Activated naive CD4-positive, alpha-beta T cell treated with anti-CD3 and anti-CD28 coated beads for 36 hours (primary cell): ENCODE data around the gene SERBP1. TPM values are rescaled to one million over a fixed set of nuclear protein-coding genes. Genes with fewer than 3 reads are reported as not detected.

ENCODE experiments used
- CTCF ChIA-PET: fragments of 350-600 bp; sonication (Branson Sonifier 250); formaldehyde crosslinking; loops from one replicate; lab custom pipeline; 2021; ENCODE audit warnings: antibody characterized with exemption; lab: Charles Lee
- DNase-seq: peaks from one replicate; pipeline ENCODE4 v3.0.0-alpha.2; 2020
- H3K27ac Mint-ChIP-seq: one replicate; pipeline ENCODE4 v1.8.0; 2021; ENCODE audit warnings: mild to moderate bottlenecking, mixed read lengths
- H3K27me3 Mint-ChIP-seq: one replicate; pipeline ENCODE4 v1.8.0; 2021; ENCODE audit warnings: low read depth, mixed read lengths
- H3K36me3 Mint-ChIP-seq: one replicate; pipeline ENCODE4 v1.8.0; 2021; ENCODE audit warnings: low read depth, mixed read lengths
- H3K4me1 Mint-ChIP-seq: one replicate; pipeline ENCODE4 v1.8.0; 2021; ENCODE audit warnings: low read depth, mixed read lengths
- H3K4me3 Mint-ChIP-seq: one replicate; pipeline ENCODE4 v1.8.0; 2021; ENCODE audit warnings: mild to moderate bottlenecking, moderate library complexity, mixed read lengths
- H3K9me3 Mint-ChIP-seq: one replicate; pipeline ENCODE4 v1.8.0; 2021; ENCODE audit warnings: mixed read lengths
- intact Hi-C: fragments of 100-400 bp; cut with micrococcal nuclease; formaldehyde crosslinking; loops from one replicate; pipeline ENCODE4 v1.15.1; 2023
- total RNA-seq, 2 experiments: library from RNA; stranded (reverse); gene quantifications; one replicate each; pipeline ENCODE4 v1.2.3, GENCODE V29; 2021

SERBP1 gene
- total RNA-seq, 2 experiments from 2014 or later: 527 to 537 TPM

- intact Hi-C loops: no loop called here
- no peak for DNase-seq
- Mint-ChIP-seq H3K27me3 (no peaks in the 10 kb centered on the region), H3K36me3 (peaks cover 79% of the 10 kb centered on the region), H3K27ac (no peak overlapping the region), H3K9me3 (no peaks in the 10 kb centered on the region), H3K4me3 (no peak overlapping the region), H3K4me1 (peaks cover 1% of the 10 kb centered on the region)
- CTCF ChIA-PET: interaction anchor here (1.0 kb wide), 1 partner anchor 160 kb away, joined by 3 read pairs; no protein-coding TSS in a partner anchor
Observed at GRCh38 chr1:67372898-67373297, 57.3 kb downstream of the SERBP1 start.

- CTCF ChIA-PET: interaction anchor here (1.2 kb wide), 1 partner anchor 163 kb away, joined by 3 read pairs; no protein-coding TSS in a partner anchor
- Mint-ChIP-seq H3K9me3 (no peaks in the 10 kb centered on the region), H3K27me3 (no peaks in the 10 kb centered on the region), H3K27ac (no peak overlapping the region), H3K4me3 (no peak overlapping the region), H3K4me1 (peaks cover 1% of the 10 kb centered on the region), H3K36me3 (peaks cover 78% of the 10 kb centered on the region)
- intact Hi-C loops: no loop called here
- no peak for DNase-seq
Observed at GRCh38 chr1:67372136-67372535, 58.1 kb downstream of the SERBP1 start.

- no peak for DNase-seq
- H3K4me1 Mint-ChIP-seq: peaks cover 1% of the 10 kb centered on the region
- H3K4me3 Mint-ChIP-seq: no peak overlapping the region
- no peak overlapping the region for H3K27ac Mint-ChIP-seq
- intact Hi-C loops: no loop called here
- CTCF ChIA-PET: interaction anchor here (1.2 kb wide), 1 partner anchor 162 kb away, joined by 3 read pairs; no protein-coding TSS in a partner anchor
- no peaks in the 10 kb centered on the region for H3K9me3 Mint-ChIP-seq
- peaks cover 79% of the 10 kb centered on the region for H3K36me3 Mint-ChIP-seq
- H3K27me3 Mint-ChIP-seq: no peaks in the 10 kb centered on the region
Observed at GRCh38 chr1:67371681-67372080, 58.5 kb downstream of the SERBP1 start.

GRCh38 chr1:67371043-67371442 is 59.2 kb downstream of the SERBP1 start:
- peaks cover 76% of the 10 kb centered on the region for H3K36me3 Mint-ChIP-seq
- no peak overlapping the region for H3K4me3 Mint-ChIP-seq
- H3K27ac Mint-ChIP-seq: no peak overlapping the region
- DNase-seq: no peak
- H3K4me1 Mint-ChIP-seq: peaks cover 1% of the 10 kb centered on the region
- intact Hi-C loops: no loop called here
- CTCF ChIA-PET: interaction anchor here (0.8 kb wide), 1 partner anchor 18 kb away, joined by 3 read pairs; no protein-coding TSS in a partner anchor
- no peaks in the 10 kb centered on the region for H3K27me3 Mint-ChIP-seq
- H3K9me3 Mint-ChIP-seq: no peaks in the 10 kb centered on the region

- no peaks in the 10 kb centered on the region for H3K9me3 Mint-ChIP-seq
- intact Hi-C loops: no loop called here
- DNase-seq: no peak
- peaks cover 18% of the 10 kb centered on the region for H3K4me1 Mint-ChIP-seq
- no peak overlapping the region for H3K27ac Mint-ChIP-seq
- CTCF ChIA-PET: interaction anchor here (0.8 kb wide), 1 partner anchor 20 kb away, joined by 3 read pairs; no protein-coding TSS in a partner anchor
- no peak overlapping the region for H3K4me3 Mint-ChIP-seq
- H3K27me3 Mint-ChIP-seq: no peaks in the 10 kb centered on the region
- peaks cover 74% of the 10 kb centered on the region for H3K36me3 Mint-ChIP-seq
Observed at GRCh38 chr1:67368046-67368514, 62.1 kb downstream of the SERBP1 start.

- intact Hi-C loops: no loop called here
- Mint-ChIP-seq H3K4me1 (peaks cover 18% of the 10 kb centered on the region), H3K4me3 (no peak overlapping the region), H3K27ac (peak overlapping the region; percentile 58), H3K9me3 (no peaks in the 10 kb centered on the region), H3K36me3 (peaks cover 73% of the 10 kb centered on the region), H3K27me3 (no peaks in the 10 kb centered on the region)
- CTCF ChIA-PET: interaction anchor here (0.8 kb wide), 1 partner anchor 20 kb away, joined by 3 read pairs; no protein-coding TSS in a partner anchor
- DNase-seq: no peak
Observed at GRCh38 chr1:67367370-67368045, 62.7 kb downstream of the SERBP1 start.

- CTCF ChIA-PET: no interaction called here
- Mint-ChIP-seq H3K36me3 (peaks cover 56% of the 10 kb centered on the region), H3K4me3 (no peak overlapping the region), H3K9me3 (no peaks in the 10 kb centered on the region), H3K27ac (no peak overlapping the region), H3K27me3 (no peaks in the 10 kb centered on the region), H3K4me1 (peaks cover 43% of the 10 kb centered on the region)
- intact Hi-C loops: no loop called here
- no peak for DNase-seq
Observed at GRCh38 chr1:67361641-67362040, 68.6 kb downstream of the SERBP1 start.

- H3K27ac Mint-ChIP-seq: no peak overlapping the region
- no peak overlapping the region for H3K4me3 Mint-ChIP-seq
- peaks cover 47% of the 10 kb centered on the region for H3K4me1 Mint-ChIP-seq
- no peak for DNase-seq
- peaks cover 57% of the 10 kb centered on the region for H3K36me3 Mint-ChIP-seq
- no peaks in the 10 kb centered on the region for H3K27me3 Mint-ChIP-seq
- intact Hi-C loops: no loop called here
- CTCF ChIA-PET: no interaction called here
- H3K9me3 Mint-ChIP-seq: no peaks in the 10 kb centered on the region
Observed at GRCh38 chr1:67359592-67359991, 70.6 kb downstream of the SERBP1 start.

Other genes starting within 250 kb of the SERBP1 start
- 10 to 100 TPM; 76.5 to 82.9 TPM for gene IL12RB2, start 122.5 kb downstream of the SERBP1 start, total RNA-seq